PFSK-1 (cell line): ENCODE data around the gene FUBP1.

ENCODE experiments used
- POLR2AphosphoS5 ChIP-seq: IDR thresholded peaks from 2 replicates; pipeline ENCODE4 v1.6.1; 2012; ENCODE audit warnings: low read depth, mild to moderate bottlenecking, control low read depth, low read length, moderate library complexity
- REST ChIP-seq, 2 experiments: IDR thresholded peaks; 2 replicates each; pipeline versions ENCODE4 v1.6.1 to v1.8.0; 2011 to 2012; ENCODE audit warnings: low read depth in 2 of 2, low read length in 2 of 2, control low read depth in 1 of 2, inconsistent platforms in 1 of 2, mild to moderate bottlenecking in 1 of 2, moderate library complexity in 1 of 2; ENCODE audit not compliant: insufficient read depth in 1 of 2
- SIN3A ChIP-seq: IDR thresholded peaks from 2 replicates; pipeline ENCODE4 v1.6.1; 2012; ENCODE audit warnings: mild to moderate bottlenecking, low read length, moderate library complexity, borderline replicate concordance; ENCODE audit not compliant: insufficient read depth
- TAF1 ChIP-seq: IDR thresholded peaks from 2 replicates; pipeline ENCODE4 v1.6.1; 2012; ENCODE audit warnings: low read length, control low read depth, borderline replicate concordance; ENCODE audit not compliant: insufficient read depth

- no peak for TF ChIP-seq POLR2AphosphoS5
- TF ChIP-seq SIN3A: no peak
- no peak for TF ChIP-seq REST (IDR thresholded peaks at IDR 0.05; ENCODE audit: insufficient read depth in 1 of 2, low read depth in 2 of 2, low read length in 2 of 2)
- no peak for TF ChIP-seq TAF1
Measured at GRCh38 chr1:77929806-77930205, 49.1 kb downstream of the FUBP1 start.
